Central memory CD8-positive, alpha-beta T cell (primary cell): ENCODE results near the gene MB21D2.
"Not testable (repeated sequence)": the region's sequence is repeated elsewhere in the genome, so short reads cannot be mapped to it uniquely, and the experiment has no call there.

Experiments used
- ATAC-seq: fragments of 150-1000 bp; cut with Tn5 transposase; replicated peaks from 2 replicates; pipeline ENCODE4 v1.10.0; 2022; ENCODE audit warnings: mild to moderate bottlenecking, moderate FRiP score, moderate number of reproducible peaks; ENCODE audit not compliant: poor library complexity, severe bottlenecking; ENCODE audit errors: extremely low read depth
- DNase-seq, 2 donors: peaks; one replicate each; pipeline ENCODE4 v3.0.0; 2021; ENCODE audit warnings: low spot score in 2 of 2
- H3K27ac Mint-ChIP-seq: one replicate; pipeline ENCODE4 v1.8.0; 2022; ENCODE audit warnings: low read depth, mild to moderate bottlenecking, moderate library complexity, mixed read lengths
- H3K27me3 Mint-ChIP-seq: one replicate; pipeline ENCODE4 v1.8.0; 2022; ENCODE audit warnings: mixed read lengths
- H3K36me3 Mint-ChIP-seq: one replicate; pipeline ENCODE4 v1.8.0; 2022; ENCODE audit warnings: mild to moderate bottlenecking, moderate library complexity, mixed read lengths; ENCODE audit not compliant: insufficient read depth
- H3K4me1 Mint-ChIP-seq: one replicate; pipeline ENCODE4 v1.8.0; 2022; ENCODE audit warnings: mixed read lengths
- H3K4me3 Mint-ChIP-seq: one replicate; pipeline ENCODE4 v1.8.0; 2022; ENCODE audit warnings: mild to moderate bottlenecking, moderate library complexity, mixed read lengths
- H3K9me3 Mint-ChIP-seq: one replicate; pipeline ENCODE4 v1.8.0; 2022; ENCODE audit warnings: mixed read lengths

Gene MB21D2

GRCh38 chr3:192860454-192860853, 57.2 kb downstream of the MB21D2 start:
- Mint-ChIP-seq H3K4me3 (no peak overlapping the region), H3K27ac (no peak overlapping the region), H3K4me1 (no peaks in the 10 kb centered on the region), H3K27me3 (no peaks in the 10 kb centered on the region), H3K36me3 (peaks cover 2% of the 10 kb centered on the region), H3K9me3 (no peaks in the 10 kb centered on the region)
- DNase-seq (no peak), ATAC-seq (no peak)

- DNase-seq: no peak
- no peak for ATAC-seq
- Mint-ChIP-seq H3K9me3 (no peaks in the 10 kb centered on the region), H3K4me3 (no peak overlapping the region), H3K4me1 (no peaks in the 10 kb centered on the region), H3K27ac (no peak overlapping the region), H3K36me3 (peaks cover 2% of the 10 kb centered on the region), H3K27me3 (no peaks in the 10 kb centered on the region)
Measured at GRCh38 chr3:192858849-192859585, 58.6 kb downstream of the MB21D2 start.

GRCh38 chr3:192857260-192857661, 60.4 kb downstream of the MB21D2 start:
- Mint-ChIP-seq H3K4me1 (no peaks in the 10 kb centered on the region), H3K36me3 (peaks cover 2% of the 10 kb centered on the region), H3K27me3 (no peaks in the 10 kb centered on the region), H3K27ac (no peak overlapping the region), H3K9me3 (no peaks in the 10 kb centered on the region), H3K4me3 (no peak overlapping the region)
- DNase-seq: no peak
- ATAC-seq: no peak

- no peak overlapping the region for H3K4me3 Mint-ChIP-seq
- H3K27ac Mint-ChIP-seq: no peak overlapping the region
- ATAC-seq (no peak), DNase-seq (no peak)
- peaks cover 3% of the 10 kb centered on the region for H3K36me3 Mint-ChIP-seq
- peaks cover 5% of the 10 kb centered on the region for H3K9me3 Mint-ChIP-seq
- no peaks in the 10 kb centered on the region for H3K27me3 Mint-ChIP-seq
- peaks cover 2% of the 10 kb centered on the region for H3K4me1 Mint-ChIP-seq
Measured at GRCh38 chr3:192855434-192855833, 62.2 kb downstream of the MB21D2 start.

GRCh38 chr3:192851821-192852372, 65.8 kb downstream of the MB21D2 start:
- DNase-seq: no peak
- Mint-ChIP-seq H3K27me3 (no peaks in the 10 kb centered on the region), H3K36me3 (peaks cover 2% of the 10 kb centered on the region), H3K4me1 (peaks cover 4% of the 10 kb centered on the region), H3K9me3 (peaks cover 5% of the 10 kb centered on the region), H3K27ac (no peak overlapping the region), H3K4me3 (no peak overlapping the region)
- ATAC-seq: no peak

GRCh38 chr3:192850451-192850981, 67.1 kb downstream of the MB21D2 start:
- Mint-ChIP-seq H3K36me3 (peaks cover 2% of the 10 kb centered on the region), H3K27ac (no peak overlapping the region), H3K27me3 (no peaks in the 10 kb centered on the region), H3K9me3 (peaks cover 5% of the 10 kb centered on the region), H3K4me1 (peaks cover 4% of the 10 kb centered on the region), H3K4me3 (no peak overlapping the region)
- DNase-seq: no peak
- no peak for ATAC-seq

GRCh38 chr3:192849821-192850220, 67.8 kb downstream of the MB21D2 start:
- H3K4me3 Mint-ChIP-seq, DNase-seq, H3K9me3 Mint-ChIP-seq, H3K27ac Mint-ChIP-seq, H3K27me3 Mint-ChIP-seq, ATAC-seq, H3K36me3 Mint-ChIP-seq, H3K4me1 Mint-ChIP-seq: not testable (repeated sequence)

- Mint-ChIP-seq H3K27ac (no peak overlapping the region), H3K27me3 (no peaks in the 10 kb centered on the region), H3K4me3 (no peak overlapping the region), H3K4me1 (peaks cover 4% of the 10 kb centered on the region), H3K9me3 (peaks cover 5% of the 10 kb centered on the region), H3K36me3 (peaks cover 2% of the 10 kb centered on the region)
- no peak for ATAC-seq
- no peak for DNase-seq
Measured at GRCh38 chr3:192848371-192849233, 69.1 kb downstream of the MB21D2 start.

GRCh38 chr3:192847941-192848340, 69.7 kb downstream of the MB21D2 start:
- peaks cover 2% of the 10 kb centered on the region for H3K36me3 Mint-ChIP-seq
- no peak overlapping the region for H3K27ac Mint-ChIP-seq
- H3K27me3 Mint-ChIP-seq: no peaks in the 10 kb centered on the region
- H3K4me1 Mint-ChIP-seq: peaks cover 4% of the 10 kb centered on the region
- DNase-seq: no peak
- ATAC-seq: no peak
- peaks cover 5% of the 10 kb centered on the region for H3K9me3 Mint-ChIP-seq
- no peak overlapping the region for H3K4me3 Mint-ChIP-seq

- Mint-ChIP-seq H3K36me3 (peaks cover 1% of the 10 kb centered on the region), H3K9me3 (no peaks in the 10 kb centered on the region), H3K27me3 (no peaks in the 10 kb centered on the region), H3K4me3 (no peak overlapping the region), H3K4me1 (peaks cover 2% of the 10 kb centered on the region), H3K27ac (no peak overlapping the region)
- ATAC-seq (no peak), DNase-seq (no peak)
Measured at GRCh38 chr3:192845526-192845855, 72.2 kb downstream of the MB21D2 start.

GRCh38 chr3:192844836-192845525, 72.7 kb downstream of the MB21D2 start:
- no peaks in the 10 kb centered on the region for H3K4me1 Mint-ChIP-seq
- no peak overlapping the region for H3K4me3 Mint-ChIP-seq
- no peak overlapping the region for H3K27ac Mint-ChIP-seq
- ATAC-seq (no peak), DNase-seq (no peak)
- peaks cover 1% of the 10 kb centered on the region for H3K36me3 Mint-ChIP-seq
- H3K9me3 Mint-ChIP-seq: no peaks in the 10 kb centered on the region
- no peaks in the 10 kb centered on the region for H3K27me3 Mint-ChIP-seq

- Mint-ChIP-seq H3K27ac (no peak overlapping the region), H3K9me3 (no peaks in the 10 kb centered on the region), H3K27me3 (no peaks in the 10 kb centered on the region), H3K36me3 (peaks cover 1% of the 10 kb centered on the region), H3K4me3 (no peak overlapping the region), H3K4me1 (no peaks in the 10 kb centered on the region)
- DNase-seq (no peak), ATAC-seq (no peak)
Measured at GRCh38 chr3:192844486-192844765, 73.2 kb downstream of the MB21D2 start.
